GM12801 (cell line): ENCODE measurements around the gene NDUFA11.

Source experiments
- CTCF ChIP-seq: IDR thresholded peaks from one replicate; pipeline ENCODE4 v1.5.1; 2011; ENCODE audit warnings: control low read depth; ENCODE audit not compliant: insufficient read length; ENCODE audit errors: extremely low read depth

NDUFA11 gene

GRCh38 chr19:5931251-5931650, 27.7 kb upstream of the NDUFA11 start:
- no peak for TF ChIP-seq CTCF

- no peak for TF ChIP-seq CTCF
Measured at GRCh38 chr19:5929625-5930024, 26.0 kb upstream of the NDUFA11 start.

GRCh38 chr19:5929179-5929578, 25.6 kb upstream of the NDUFA11 start:
- TF ChIP-seq CTCF = no peak

GRCh38 chr19:5927441-5927821, 23.8 kb upstream of the NDUFA11 start:
- no peak for TF ChIP-seq CTCF

- no peak for TF ChIP-seq CTCF
Measured at GRCh38 chr19:5926641-5927440, 23.3 kb upstream of the NDUFA11 start.

GRCh38 chr19:5925830-5926427, 22.3 kb upstream of the NDUFA11 start:
- TF ChIP-seq CTCF = no peak

GRCh38 chr19:5923356-5923755, 19.8 kb upstream of the NDUFA11 start:
- TF ChIP-seq CTCF = no peak
